GM21367 (cell line): ENCODE data around the gene MDM2.

Experiments used
- ATAC-seq: cut with Tn5 transposase; IDR thresholded peaks from one replicate; pipeline ENCODE4 v1.9.1; 2021; ENCODE audit not compliant: unreplicated experiment

Gene MDM2

GRCh38 chr12:68896881-68897540, 89.0 kb downstream of the MDM2 start:
- no peak for ATAC-seq

GRCh38 chr12:68899251-68899771, 91.3 kb downstream of the MDM2 start:
- ATAC-seq, result no peak

GRCh38 chr12:68900241-68900640, 92.3 kb downstream of the MDM2 start:
- ATAC-seq, result no peak
